ENCODE measurements around the gene PLCXD3.

DNA sequence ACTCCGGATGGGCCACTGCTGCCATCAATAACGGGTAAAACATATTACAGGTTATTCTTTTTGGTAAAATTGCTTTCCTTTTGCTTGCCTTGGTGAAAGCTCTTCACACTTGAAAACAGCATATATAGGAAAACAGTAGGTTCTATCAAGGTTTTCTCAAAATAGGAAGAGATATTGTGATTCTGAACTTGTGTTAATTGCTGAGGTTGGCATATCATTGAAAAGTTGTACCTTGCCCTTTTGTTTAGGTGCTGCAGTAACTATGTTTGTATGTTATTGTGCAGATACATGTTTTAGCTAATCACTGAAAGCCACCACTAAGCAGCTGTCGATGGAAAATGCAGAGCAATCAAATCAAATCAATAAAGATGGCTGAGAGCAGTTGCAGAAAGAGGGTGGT, 219.1 kb downstream of the PLCXD3 start:
- TF ChIP-seq EZH2 (IDR thresholded peaks at IDR 0.05; ENCODE audit: low read depth): no peak
- TF ChIP-seq CTCF (conservative IDR thresholded peaks at IDR 0.05): no peak

Measured in PC-9 (cell line).